ENCODE data around the gene GNA15. TPM values are rescaled to one million over a fixed set of nuclear protein-coding genes. Genes with fewer than 3 reads are reported as not detected.

Gene GNA15
- polyA plus RNA-seq, 3 donors: 38.7 to 45.0 (median 41.3) TPM

GRCh38 chr19:3117716-3118115 lies 18.1 kb upstream of the GNA15 start:
- no peak overlapping the region for H3K4me2 ChIP-seq (replicated peaks; ENCODE audit: extremely low read depth, low read length, poor library complexity, severe bottlenecking)
- H3K27ac Mint-ChIP-seq: no peak overlapping the region
- peaks cover 0 to 5% (median 2%) of the 10 kb centered on the region in 3 donors for H3K27me3 Mint-ChIP-seq (ENCODE audit: low read depth in 3 of 3)
- no peak overlapping the region for H3K4me3 ChIP-seq (replicated peaks in 1 of 3; ENCODE audit: low read depth in 2 of 3, low read length in 3 of 3)
- no peaks in the 10 kb centered on the region for H4K20me1 ChIP-seq (ENCODE audit: insufficient read depth, low read length)
- H3K27me3 ChIP-seq (ENCODE audit: control insufficient read depth in 2 of 2, insufficient read depth in 2 of 2, low read length in 2 of 2): no peaks in the 10 kb centered on the region
- DNase-seq: no peak
- H2AFZ ChIP-seq (ENCODE audit: insufficient read depth, low read depth, low read length, poor library complexity, severe bottlenecking): no peak overlapping the region
- no peaks in the 10 kb centered on the region for H3K4me1 ChIP-seq (ENCODE audit: control insufficient read depth in 1 of 2, insufficient read depth in 2 of 2, low read length in 2 of 2)
- no peak overlapping the region for H3K9ac ChIP-seq (ENCODE audit: insufficient read depth, low read length, poor library complexity, severe bottlenecking)
- H3K9me3 ChIP-seq (replicated peaks in 1 of 2; ENCODE audit: control insufficient read depth in 1 of 2, insufficient read depth in 1 of 2, low read length in 2 of 2): no peaks in the 10 kb centered on the region
- no peaks in the 10 kb centered on the region for H3K79me2 ChIP-seq (ENCODE audit: insufficient read depth, low read length)
- H3K9me3 Mint-ChIP-seq: no peaks in the 10 kb centered on the region
- intact Hi-C loops (cut with micrococcal nuclease): no loop called here
- no peak overlapping the region for H3K4me3 Mint-ChIP-seq
- H3K4me1 Mint-ChIP-seq: no peaks in the 10 kb centered on the region
- no peaks in the 10 kb centered on the region for H3K36me3 ChIP-seq (replicated peaks in 1 of 2; ENCODE audit: control insufficient read depth in 1 of 2, insufficient read depth in 2 of 2, low read length in 2 of 2)
- H3K36me3 Mint-ChIP-seq: peaks cover 0 to 7% of the 10 kb centered on the region in 2 donors
- no peak for TF ChIP-seq CTCF (IDR thresholded peaks at IDR 0.05)
- H3K27ac ChIP-seq (ENCODE audit: low read depth in 1 of 2, low read length in 2 of 2): no peak overlapping the region
- WGBS (ENCODE audit: insufficient coverage): 97% methylated on average over 20 of the region's 20 CpGs

- H3K27ac ChIP-seq (ENCODE audit: low read depth in 1 of 2, low read length in 2 of 2): no peak overlapping the region
- no peak overlapping the region for H3K4me3 ChIP-seq (replicated peaks in 1 of 3; ENCODE audit: low read depth in 2 of 3, low read length in 3 of 3)
- no peak overlapping the region for H3K4me2 ChIP-seq (replicated peaks; ENCODE audit: extremely low read depth, low read length, poor library complexity, severe bottlenecking)
- H3K27me3 ChIP-seq (ENCODE audit: control insufficient read depth in 2 of 2, insufficient read depth in 2 of 2, low read length in 2 of 2): no peaks in the 10 kb centered on the region
- Mint-ChIP-seq H3K36me3 (peaks cover 0 to 7% of the 10 kb centered on the region in 2 donors), H3K27me3 (ENCODE audit: low read depth in 3 of 3) (peaks cover 0 to 5% (median 2%) of the 10 kb centered on the region in 3 donors), H3K9me3 (no peaks in the 10 kb centered on the region), H3K4me1 (no peaks in the 10 kb centered on the region), H3K27ac (no peak overlapping the region), H3K4me3 (no peak overlapping the region)
- WGBS (ENCODE audit: insufficient coverage): 97% methylated on average over 35 of the region's 42 CpGs
- H3K9ac ChIP-seq (ENCODE audit: insufficient read depth, low read length, poor library complexity, severe bottlenecking): no peak overlapping the region
- no peaks in the 10 kb centered on the region for H3K79me2 ChIP-seq (ENCODE audit: insufficient read depth, low read length)
- H2AFZ ChIP-seq (ENCODE audit: insufficient read depth, low read depth, low read length, poor library complexity, severe bottlenecking): no peak overlapping the region
- no peaks in the 10 kb centered on the region for H3K36me3 ChIP-seq (replicated peaks in 1 of 2; ENCODE audit: control insufficient read depth in 1 of 2, insufficient read depth in 2 of 2, low read length in 2 of 2)
- no peak for TF ChIP-seq CTCF (IDR thresholded peaks at IDR 0.05)
- H3K9me3 ChIP-seq (replicated peaks in 1 of 2; ENCODE audit: control insufficient read depth in 1 of 2, insufficient read depth in 1 of 2, low read length in 2 of 2): no peaks in the 10 kb centered on the region
- intact Hi-C loops (cut with micrococcal nuclease): no loop called here
- DNase-seq: no peak
- H4K20me1 ChIP-seq (ENCODE audit: insufficient read depth, low read length): no peaks in the 10 kb centered on the region
- H3K4me1 ChIP-seq (ENCODE audit: control insufficient read depth in 1 of 2, insufficient read depth in 2 of 2, low read length in 2 of 2): peaks cover 5 to 7% of the 10 kb centered on the region in 2 donors
These were observed 17.4 kb upstream of the GNA15 start for GRCh38 chr19:3118232-3119070.
